Ramos (cell line): Measurements from ENCODE around the gene CNNM3.
"Not testable (repeated sequence)": the region's sequence is repeated elsewhere in the genome, so short reads cannot be mapped to it uniquely, and the experiment has no call there.

ENCODE experiments used
- in situ Hi-C: fragments of 300-500 bp; cut with MboI; formaldehyde crosslinking; loops from one replicate; pipeline ENCODE4 v1.14.3; 2022; ENCODE audit warnings: low sequenced_read_pairs; ENCODE audit not compliant: unreplicated experiment

CNNM3 gene

GRCh38 chr2:96798733-96799622, 17.1 kb upstream of the CNNM3 start:
- in situ Hi-C loops, result no loop called here

GRCh38 chr2:96799623-96799935, 16.5 kb upstream of the CNNM3 start:
- in situ Hi-C loops, result no loop called here

GRCh38 chr2:96800061-96801004, 15.7 kb upstream of the CNNM3 start:
- in situ Hi-C loops, result no loop called here

- in situ Hi-C loops, result no loop called here
Observed at GRCh38 chr2:96801005-96801785, 14.9 kb upstream of the CNNM3 start.

- in situ Hi-C loops, result no loop called here
Observed at GRCh38 chr2:96801786-96802595, 14.1 kb upstream of the CNNM3 start.

- in situ Hi-C loops, result no loop called here
Observed at GRCh38 chr2:96802721-96803120, 13.3 kb upstream of the CNNM3 start.

- in situ Hi-C loops, result no loop called here
Observed at GRCh38 chr2:96804986-96805385, 11.1 kb upstream of the CNNM3 start.

GRCh38 chr2:96805946-96806345, 10.1 kb upstream of the CNNM3 start:
- in situ Hi-C loops, result not testable (repeated sequence)

- in situ Hi-C loops, result no loop called here
Observed at GRCh38 chr2:96806468-96807126, 9.5 kb upstream of the CNNM3 start.

GRCh38 chr2:96807127-96807471, 9.0 kb upstream of the CNNM3 start:
- in situ Hi-C loops, result no loop called here

GRCh38 chr2:96808176-96808837, 7.8 kb upstream of the CNNM3 start:
- in situ Hi-C loops, result no loop called here

GRCh38 chr2:96809216-96809882, 6.7 kb upstream of the CNNM3 start:
- in situ Hi-C loops, result no loop called here

- in situ Hi-C loops, result no loop called here
Observed at GRCh38 chr2:96809951-96810782, 5.9 kb upstream of the CNNM3 start.

GRCh38 chr2:96810783-96811192, 5.3 kb upstream of the CNNM3 start:
- in situ Hi-C loops, result no loop called here

GRCh38 chr2:96811917-96812316, 4.2 kb upstream of the CNNM3 start:
- in situ Hi-C loops, result no loop called here

- in situ Hi-C loops, result no loop called here
Observed at GRCh38 chr2:96813656-96814055, 2.4 kb upstream of the CNNM3 start.

GRCh38 chr2:96815326-96816126, 542 bp upstream of the CNNM3 start:
- in situ Hi-C loops, result no loop called here
